H54 (cell line): ENCODE results near the gene ACSS1.

Experiments used
- DNase-seq: peaks from one replicate; pipeline ENCODE4 v3.0.0; 2011; ENCODE audit warnings: low spot score, mixed read lengths; ENCODE audit not compliant: insufficient read length
- FAIRE-seq: peaks from 3 replicates; lab custom pipeline; 2011; peaks lifted over from hg19 to GRCh38; lab: Jason Lieb, UNC
- POLR2A ChIP-seq: IDR thresholded peaks from 2 replicates; pipeline ENCODE4 v1.6.1; 2011; ENCODE audit warnings: low read depth, mild to moderate bottlenecking, low read length

The ACSS1 gene

GRCh38 chr20:24979036-24979960 lies 78.6 kb downstream of the ACSS1 start:
- FAIRE-seq (no peak), DNase-seq (no peak)
- TF ChIP-seq POLR2A = no peak

DNA sequence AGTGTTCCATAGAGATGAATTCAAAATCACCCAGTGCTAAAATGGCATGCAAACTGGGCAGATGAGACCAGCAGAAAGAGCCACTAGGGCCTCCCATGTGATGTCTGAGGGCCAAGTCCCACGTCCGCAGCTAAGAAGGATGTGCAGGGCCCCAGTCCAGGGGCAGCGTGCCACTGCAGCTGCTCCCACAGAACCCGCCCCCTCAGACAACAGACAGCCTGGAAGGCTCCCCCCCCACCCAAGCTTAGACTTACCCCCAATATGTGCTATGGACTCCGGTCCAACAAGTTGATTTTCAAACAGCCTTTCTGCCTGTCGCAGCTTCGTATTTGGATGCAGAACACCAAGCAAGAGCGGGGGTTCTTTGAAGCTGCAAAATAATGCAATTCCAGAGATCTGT lies 79.4 kb downstream of the ACSS1 start:
- TF ChIP-seq POLR2A = no peak
- DNase-seq (no peak), FAIRE-seq (no peak)

GRCh38 chr20:24977797-24978196 lies 80.1 kb downstream of the ACSS1 start:
- FAIRE-seq = no peak
- no peak for TF ChIP-seq POLR2A

DNA sequence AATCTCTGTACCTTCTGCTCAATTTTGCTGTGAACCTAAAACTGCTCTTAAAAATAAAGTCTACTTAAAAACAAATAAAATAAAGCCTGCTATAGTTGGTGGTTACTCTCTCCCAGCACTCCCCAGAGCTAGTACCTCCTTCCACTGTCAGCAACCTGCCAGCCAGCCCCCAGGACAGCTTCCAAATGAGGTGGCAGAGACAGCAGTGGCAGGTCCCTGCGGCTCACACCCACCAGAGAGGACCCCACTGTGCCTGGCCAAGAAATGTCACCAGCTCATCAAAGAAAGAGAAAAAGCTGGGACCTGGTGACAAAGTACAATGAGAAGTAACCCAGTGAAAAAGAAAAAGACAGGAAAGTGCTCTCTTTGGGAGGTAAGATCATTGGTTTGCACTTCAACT lies 80.6 kb downstream of the ACSS1 start:
- DNase-seq (no peak), FAIRE-seq (no peak)
- TF ChIP-seq POLR2A = no peak

More at GRCh38 chr20:24977797-24978196, 80.1 kb downstream of the ACSS1 start:
- DNase-seq = no peak

- DNase-seq (no peak), FAIRE-seq (no peak)
- TF ChIP-seq POLR2A = no peak
These were observed 85.6 kb downstream of the ACSS1 start for GRCh38 chr20:24972341-24972740.

DNA sequence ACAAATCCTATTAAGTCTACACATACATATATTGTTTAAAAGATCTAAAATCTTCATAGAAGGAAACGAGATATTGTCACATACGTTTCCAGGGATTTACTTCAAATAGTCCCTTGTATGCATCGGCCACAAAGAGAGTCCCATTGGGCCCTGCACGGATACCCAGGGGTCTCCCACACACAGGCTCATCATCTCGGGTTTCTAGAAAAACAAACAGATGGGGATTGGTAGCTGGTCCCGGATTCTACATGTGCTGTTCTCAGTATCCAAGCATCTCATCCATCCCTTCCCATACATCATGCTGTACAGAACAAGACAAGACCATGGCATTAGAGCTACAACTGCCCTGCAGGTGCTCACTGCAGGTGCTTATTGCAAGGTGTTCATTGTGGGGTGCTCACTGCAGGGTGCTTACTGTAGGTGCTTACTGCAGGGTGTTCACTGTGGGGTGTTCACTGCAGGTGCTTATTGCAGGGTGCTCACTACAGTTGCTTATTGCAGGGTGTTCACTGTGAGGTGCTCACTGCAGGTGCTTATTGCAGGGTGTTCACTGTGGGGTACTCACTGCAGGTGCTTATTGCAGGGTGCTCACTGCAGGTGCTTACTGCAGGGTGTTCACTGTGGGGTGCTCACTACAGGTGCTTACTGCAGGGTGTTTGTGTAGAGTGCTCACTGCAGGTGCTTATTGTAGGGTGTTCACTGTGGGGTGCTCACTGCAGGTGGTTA lies 86.4 kb downstream of the ACSS1 start:
- no peak for FAIRE-seq
- no peak for TF ChIP-seq POLR2A
- no peak for DNase-seq

DNA sequence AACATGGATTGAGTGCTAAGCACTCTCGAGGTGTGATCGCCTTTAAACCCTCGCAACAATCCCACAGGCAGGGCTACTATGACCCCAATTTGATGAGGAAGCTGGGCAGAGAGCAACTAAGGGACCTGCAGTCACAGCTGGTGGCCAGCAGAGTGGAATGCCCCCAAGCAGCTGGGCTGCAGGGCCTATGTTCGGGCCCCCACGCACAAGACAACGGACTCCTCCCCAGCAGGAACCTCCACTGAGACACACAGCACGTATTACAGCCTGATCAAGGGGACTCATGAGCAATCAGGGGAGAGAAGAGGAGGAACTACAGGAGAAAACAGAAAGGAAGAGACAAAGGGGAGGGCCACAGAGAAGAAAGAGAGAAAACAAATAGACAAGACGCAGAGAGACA lies 87.2 kb downstream of the ACSS1 start:
- no peak for FAIRE-seq

DNA sequence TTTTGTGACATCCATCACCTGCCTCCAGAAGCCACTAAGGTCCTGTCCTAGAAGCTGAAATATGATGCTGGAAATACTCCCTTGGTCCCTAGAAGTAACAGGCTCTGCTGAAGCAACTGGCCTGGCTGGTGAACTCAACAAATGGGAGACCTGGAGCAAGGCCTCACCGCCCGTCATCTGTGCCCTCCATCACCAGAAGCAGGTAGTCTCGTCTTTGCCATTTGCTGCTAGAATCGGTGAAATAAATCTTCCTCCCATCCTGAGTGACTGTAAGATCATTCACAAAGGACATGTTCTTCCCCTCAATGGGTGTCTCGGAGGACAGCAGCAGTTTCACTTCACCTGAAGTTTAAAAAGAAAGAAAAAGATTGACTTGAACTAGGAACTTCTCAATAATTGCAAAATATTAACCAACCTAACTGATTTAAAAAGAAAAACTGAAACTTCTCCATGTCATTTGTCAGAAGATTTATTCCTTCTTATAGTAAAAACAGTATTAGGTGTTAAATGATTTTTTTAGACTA lies 87.8 kb downstream of the ACSS1 start:
- FAIRE-seq (no peak), DNase-seq (no peak)
- TF ChIP-seq POLR2A = no peak

More for the DNA sequence above, 87.2 kb downstream of the ACSS1 start:
- TF ChIP-seq POLR2A = no peak
- no peak for DNase-seq

DNA sequence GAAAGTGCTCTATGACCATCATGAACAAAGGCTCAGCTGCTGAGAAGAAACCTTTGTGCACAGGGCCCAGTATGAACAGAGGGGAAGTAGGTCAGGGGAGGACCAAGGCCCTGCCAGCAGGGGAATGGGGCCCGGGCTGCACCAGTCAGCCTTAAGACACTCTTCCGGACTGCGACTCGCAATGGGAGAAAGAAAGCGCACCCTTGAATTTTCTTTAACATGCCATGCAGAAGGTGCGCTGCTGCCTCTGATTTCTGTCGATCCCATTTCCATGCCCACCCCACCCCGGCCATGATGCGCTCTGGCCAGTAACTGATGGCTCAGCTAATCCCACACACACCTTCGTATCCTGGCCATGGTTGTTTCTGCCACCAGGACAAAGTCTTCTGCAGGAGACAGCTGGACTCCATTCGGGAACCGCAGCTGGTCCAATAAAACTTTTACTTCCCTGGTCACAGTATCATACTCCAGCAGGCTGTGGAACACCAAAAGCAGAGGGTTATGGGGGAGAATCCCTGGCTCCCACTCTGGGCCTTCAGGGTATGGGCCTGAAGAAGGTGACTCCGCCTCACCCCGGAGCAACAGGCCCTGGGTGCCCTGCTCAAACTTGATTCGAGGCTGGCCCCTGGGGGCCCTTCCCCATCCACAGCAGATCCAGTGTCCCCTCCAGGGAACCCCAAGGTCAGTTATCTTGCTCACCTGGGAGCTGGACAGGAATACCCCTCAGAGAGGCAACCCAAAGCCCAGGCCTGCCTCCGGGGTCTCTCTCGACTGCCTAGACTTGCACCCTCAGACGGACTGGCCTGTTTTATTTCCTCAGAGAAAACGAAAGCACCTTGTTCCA lies 88.5 kb downstream of the ACSS1 start:
- TF ChIP-seq POLR2A = no peak
- DNase-seq (no peak), FAIRE-seq (no peak)

DNA sequence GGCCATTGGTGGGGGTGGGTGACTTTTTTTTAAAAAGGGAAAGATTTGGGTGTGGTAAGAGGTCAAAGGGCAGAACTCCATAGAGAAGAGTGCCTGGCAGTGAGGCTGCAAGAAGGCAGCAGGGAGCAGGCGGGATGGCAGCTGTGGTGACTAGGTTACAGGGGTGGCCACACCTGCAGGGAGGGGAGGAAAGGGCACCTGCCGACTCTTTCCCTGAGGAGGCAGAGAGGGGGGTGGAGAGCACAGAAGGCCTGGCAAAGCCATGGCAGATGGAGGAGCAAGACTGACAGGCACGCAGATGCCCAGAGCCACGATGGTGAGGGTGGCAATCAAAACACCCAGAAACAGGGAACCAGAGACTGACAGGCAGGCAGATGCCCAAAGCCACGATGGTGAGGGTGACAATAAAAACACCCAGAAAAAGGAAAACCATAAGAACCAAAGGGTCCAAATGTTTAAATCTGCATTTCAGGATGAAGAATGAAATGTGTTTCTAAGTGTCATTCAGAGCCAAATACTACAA lies 89.6 kb downstream of the ACSS1 start:
- no peak for TF ChIP-seq POLR2A
- no peak for FAIRE-seq
- no peak for DNase-seq

GRCh38 chr20:24966317-24967012 lies 91.5 kb downstream of the ACSS1 start:
- FAIRE-seq (no peak), DNase-seq (no peak)
- no peak for TF ChIP-seq POLR2A

DNA sequence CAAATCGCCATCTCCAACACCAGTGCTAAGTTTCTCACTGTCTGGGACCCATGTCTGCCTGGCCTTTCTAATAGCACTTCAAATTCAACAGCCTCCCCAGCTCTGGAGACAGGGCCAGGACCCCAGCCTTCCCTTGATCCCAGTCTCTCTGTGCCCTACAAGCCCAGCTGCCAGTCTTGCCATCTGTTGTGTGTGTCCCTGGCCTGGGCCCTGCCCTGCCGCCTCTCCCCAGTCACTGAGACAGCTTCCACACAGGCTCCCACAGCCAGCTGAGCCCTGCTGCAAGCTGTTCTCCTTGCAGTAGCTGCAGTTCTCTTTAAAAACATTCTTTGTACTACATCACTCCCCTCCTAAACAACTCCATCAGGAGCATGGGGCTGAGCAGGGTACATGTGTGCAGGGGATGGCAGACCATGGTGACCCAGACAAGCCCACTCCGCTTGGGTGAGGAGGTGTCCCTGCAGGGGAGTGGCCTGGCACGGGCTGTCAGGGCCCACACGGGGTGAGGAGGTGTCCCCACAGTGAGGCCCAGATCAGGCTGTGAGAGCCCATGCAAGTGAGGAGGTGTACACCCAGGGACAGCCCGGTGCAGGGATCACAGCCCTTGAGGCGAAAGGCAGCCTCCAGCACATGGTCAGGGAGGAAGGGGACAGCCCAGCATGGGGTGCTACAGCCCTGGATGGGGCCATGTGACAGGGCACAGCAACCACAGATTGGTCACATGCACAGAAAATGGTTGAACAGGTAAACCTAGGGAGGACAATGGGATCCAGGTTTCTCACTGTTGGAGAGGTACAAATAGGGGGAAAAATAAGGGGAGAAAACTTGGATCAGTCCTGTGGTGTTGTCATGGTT lies 92.6 kb downstream of the ACSS1 start:
- TF ChIP-seq POLR2A = no peak
- FAIRE-seq (no peak), DNase-seq (no peak)
